Limb (tissue), 2 donors: ENCODE data around the gene MZT2A.
"Not testable (repeated sequence)": the region's sequence is repeated elsewhere in the genome, so short reads cannot be mapped to it uniquely, and the experiment has no call there.

ENCODE experiments used
- DNase-seq, 2 donors: peaks; one replicate each; pipeline ENCODE4 v3.0.0-alpha.2; 2016; ENCODE audit errors: extremely low spot score in 2 of 2

MZT2A gene

DNA sequence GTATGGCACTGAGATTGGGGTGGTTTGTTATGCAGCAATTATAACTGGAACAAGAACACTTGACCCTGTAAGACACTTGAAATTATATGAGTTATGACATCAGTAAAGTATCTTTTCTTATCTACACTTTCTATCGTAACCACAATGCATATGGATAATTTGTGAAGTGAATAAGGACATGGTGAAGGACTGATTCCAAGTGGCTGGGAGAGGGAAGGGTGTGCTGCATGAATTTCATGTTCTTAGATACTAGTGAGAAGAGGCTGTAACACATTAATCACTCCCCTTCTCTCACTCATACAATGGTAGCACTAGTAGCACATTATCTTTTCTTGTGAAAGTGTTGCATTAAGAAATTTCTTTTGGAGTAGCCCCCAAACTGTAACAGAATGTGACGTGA lies 37.3 kb downstream of the MZT2A start:
- not testable (repeated sequence) for DNase-seq

DNA sequence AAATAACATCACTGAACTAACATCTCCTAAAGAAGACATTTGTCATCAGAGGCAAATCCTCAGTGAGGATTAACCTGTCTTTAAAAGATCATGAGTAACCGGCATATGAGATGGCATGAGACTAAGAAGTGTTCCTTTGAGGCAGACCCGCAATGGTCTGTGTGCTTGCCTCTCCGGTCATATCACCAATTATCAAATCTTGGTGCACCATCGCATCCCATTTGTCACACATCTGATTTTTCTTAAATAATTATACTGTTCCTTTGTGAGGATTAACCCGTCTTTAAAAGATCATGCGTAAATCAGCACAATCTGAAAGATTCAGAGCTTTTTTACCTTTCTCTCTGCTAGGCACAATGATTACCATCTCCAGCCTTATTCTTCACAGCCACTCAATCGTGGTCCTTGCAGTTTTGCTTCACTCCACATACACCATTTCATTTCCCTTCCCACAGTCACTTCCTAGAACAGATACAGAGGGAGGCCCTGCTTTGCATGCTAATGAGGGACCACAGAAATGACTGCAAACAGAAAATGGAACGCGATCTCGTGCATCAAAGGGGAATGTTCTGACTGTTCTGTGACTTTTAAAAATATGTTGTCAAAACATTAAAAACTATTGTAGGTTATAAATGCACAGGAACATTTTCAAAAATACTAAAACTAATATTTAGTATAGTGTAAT lies 40.8 kb downstream of the MZT2A start:
- not testable (repeated sequence) for DNase-seq

DNA sequence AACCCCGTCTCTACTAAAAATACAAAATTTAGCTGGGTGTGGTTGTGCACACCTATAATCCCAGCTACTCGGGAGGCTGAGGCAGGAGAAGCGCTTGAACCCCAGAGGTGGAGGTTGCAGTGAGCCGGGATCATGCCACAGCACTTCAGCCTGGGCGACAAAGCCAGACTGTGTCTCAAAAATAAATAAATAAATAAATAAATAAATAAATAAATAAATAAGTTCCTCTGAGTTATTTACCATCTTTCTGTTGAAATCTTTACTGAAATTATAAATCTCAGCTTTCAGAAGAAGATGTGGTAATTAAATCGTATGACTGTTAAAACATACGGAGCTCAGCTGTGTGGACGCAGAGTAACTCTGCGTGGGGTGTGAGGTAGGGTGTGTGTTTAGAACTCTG lies 44.2 kb downstream of the MZT2A start:
- not testable (repeated sequence) for DNase-seq

DNA sequence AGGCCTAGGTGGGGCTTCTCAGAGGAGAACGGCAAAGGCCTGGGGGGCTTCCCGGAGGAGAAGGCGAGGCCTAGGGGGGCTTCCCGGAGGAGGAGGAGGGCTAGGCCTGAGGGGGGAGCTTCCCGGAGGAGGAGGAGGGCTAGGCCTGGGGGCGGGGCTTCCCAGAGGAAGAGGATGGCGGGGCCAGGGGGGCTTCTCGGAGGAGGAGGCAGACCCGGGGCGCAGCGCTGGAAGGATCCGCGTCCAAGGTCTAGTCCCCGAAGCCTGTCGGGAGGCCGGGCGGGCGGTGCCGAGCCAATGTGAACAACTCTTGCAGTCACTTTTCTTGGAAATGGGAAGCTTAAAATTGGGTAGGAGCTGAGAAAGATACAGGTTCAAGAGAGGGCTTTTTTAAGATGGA lies 46.3 kb downstream of the MZT2A start:
- DNase-seq: no peak

DNA sequence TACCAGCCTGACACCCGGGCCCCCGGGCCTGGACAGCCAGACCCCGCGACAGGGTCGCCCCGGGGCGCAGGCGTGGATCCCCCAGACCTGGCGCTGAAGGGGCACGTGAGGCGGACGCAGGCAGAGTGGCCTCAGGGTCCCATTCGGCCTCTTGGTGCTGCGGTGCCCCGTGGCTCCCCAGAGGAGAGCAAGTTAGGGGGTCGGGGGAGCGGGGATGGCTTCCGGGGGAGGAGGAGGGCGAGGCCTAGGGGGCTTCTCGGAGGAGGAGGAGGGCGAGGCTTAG lies 46.7 kb downstream of the MZT2A start:
- not testable (repeated sequence) for DNase-seq

DNA sequence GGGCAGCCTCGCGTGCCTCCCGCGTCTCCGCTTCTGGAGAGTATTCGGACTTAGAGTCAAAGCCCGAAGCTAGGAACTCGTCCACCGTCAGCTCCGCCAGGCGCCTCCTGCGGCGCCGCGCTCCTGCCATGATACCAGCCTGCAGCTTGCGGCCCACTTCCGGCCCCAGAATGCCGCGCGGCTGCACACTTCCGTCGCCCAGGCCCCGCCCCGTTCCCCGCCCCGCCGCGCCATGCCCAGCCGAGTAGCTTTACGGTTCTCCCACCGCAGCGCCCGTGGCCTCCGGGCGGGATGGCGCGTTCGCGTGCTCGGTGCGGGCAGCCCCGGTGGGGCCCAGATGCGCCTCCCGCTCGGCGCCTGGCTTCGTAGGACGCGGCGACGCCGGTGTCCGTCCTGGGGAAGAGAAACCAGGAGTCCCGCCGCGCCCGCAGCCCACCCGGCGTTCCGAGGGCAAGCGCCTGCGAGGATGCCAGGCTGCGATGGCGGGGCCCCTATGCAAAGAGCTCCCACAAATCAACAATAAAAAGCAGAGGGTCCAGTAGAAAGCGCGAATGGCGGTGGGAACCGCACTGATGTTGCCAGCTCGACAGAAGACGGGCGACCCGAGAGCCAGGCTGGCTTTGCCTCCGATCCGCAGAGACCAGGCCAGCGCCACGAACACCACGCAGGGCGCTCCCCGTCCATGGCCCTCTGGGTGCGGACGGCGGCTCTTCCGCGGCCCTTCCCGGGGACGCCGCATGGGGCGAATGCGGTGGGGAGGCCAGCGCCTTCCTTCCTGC lies 47.3 kb downstream of the MZT2A start:
- DNase-seq: not testable (repeated sequence)

DNA sequence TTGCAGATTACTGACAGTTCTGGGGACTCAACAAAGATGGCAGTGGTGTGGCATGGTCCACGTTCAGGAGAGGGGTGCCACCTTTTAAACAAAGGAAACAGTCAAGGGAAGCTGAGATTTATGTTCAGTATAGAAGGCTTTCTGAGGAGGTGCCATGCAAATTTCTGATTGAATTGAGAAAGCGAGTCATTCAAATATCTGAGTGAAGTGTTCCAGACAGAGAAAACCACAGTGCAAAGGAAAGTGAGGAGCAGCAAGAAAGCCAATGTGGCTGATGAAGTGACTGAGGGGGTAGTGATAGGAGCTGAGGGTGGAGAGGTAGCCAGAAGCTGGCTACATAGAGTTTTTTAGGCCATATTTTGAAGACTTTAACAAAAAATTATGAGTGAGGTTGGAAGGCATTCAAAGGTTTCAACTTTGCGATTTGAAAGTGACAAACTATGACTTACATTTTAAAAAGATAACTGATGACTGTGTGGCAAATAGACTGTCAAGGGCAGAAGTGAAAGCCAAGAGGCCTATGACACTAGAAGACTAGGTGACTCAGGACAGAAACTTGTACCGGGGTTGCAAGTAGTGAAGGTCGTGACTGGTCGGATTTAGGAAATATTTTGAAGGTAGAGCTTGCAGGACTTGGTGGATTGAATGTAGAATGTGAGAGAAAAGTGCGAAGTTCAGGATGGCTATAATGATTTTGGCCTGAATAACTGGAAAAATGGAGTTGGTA lies 51.3 kb downstream of the MZT2A start:
- not testable (repeated sequence) for DNase-seq
